SK-N-SH (cell line): Measurements from ENCODE around the gene RNGTT.

Experiments
- GATA2 ChIP-seq: sonication (generic); formaldehyde crosslinking; IDR thresholded peaks from 2 replicates; pipeline ENCODE4 v1.5.0; 2020; ENCODE audit warnings: mild to moderate bottlenecking, missing genetic modification reagents
- JUND ChIP-seq: IDR thresholded peaks from 2 replicates; pipeline ENCODE4 v1.4.0; 2012
- SMC3 ChIP-seq: IDR thresholded peaks from 2 replicates; pipeline ENCODE4 v1.6.1; 2012; ENCODE audit warnings: low read depth, low read length, improper control_type of control experiment
- TF ChIP-seq, protein P1 (sequence below): fragments of 200-600 bp; sonication (generic); IDR thresholded peaks from 2 replicates; pipeline ENCODE4 v1.6.1; 2017; ENCODE audit warnings: antibody characterized with exemption, mild to moderate bottlenecking, moderate library complexity
- TF ChIP-seq, protein P2 (sequence below): IDR thresholded peaks from 2 replicates; pipeline ENCODE4 v1.6.1; 2012; ENCODE audit warnings: mild to moderate bottlenecking, low read depth, low read length, moderate library complexity
- TF ChIP-seq, protein P3 (sequence below): IDR thresholded peaks from 2 replicates; pipeline ENCODE4 v1.4.0; 2012; ENCODE audit warnings: low read depth

- TF ChIP-seq, protein P1, sequence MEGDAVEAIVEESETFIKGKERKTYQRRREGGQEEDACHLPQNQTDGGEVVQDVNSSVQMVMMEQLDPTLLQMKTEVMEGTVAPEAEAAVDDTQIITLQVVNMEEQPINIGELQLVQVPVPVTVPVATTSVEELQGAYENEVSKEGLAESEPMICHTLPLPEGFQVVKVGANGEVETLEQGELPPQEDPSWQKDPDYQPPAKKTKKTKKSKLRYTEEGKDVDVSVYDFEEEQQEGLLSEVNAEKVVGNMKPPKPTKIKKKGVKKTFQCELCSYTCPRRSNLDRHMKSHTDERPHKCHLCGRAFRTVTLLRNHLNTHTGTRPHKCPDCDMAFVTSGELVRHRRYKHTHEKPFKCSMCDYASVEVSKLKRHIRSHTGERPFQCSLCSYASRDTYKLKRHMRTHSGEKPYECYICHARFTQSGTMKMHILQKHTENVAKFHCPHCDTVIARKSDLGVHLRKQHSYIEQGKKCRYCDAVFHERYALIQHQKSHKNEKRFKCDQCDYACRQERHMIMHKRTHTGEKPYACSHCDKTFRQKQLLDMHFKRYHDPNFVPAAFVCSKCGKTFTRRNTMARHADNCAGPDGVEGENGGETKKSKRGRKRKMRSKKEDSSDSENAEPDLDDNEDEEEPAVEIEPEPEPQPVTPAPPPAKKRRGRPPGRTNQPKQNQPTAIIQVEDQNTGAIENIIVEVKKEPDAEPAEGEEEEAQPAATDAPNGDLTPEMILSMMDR = no peak
- TF ChIP-seq, protein P2, sequence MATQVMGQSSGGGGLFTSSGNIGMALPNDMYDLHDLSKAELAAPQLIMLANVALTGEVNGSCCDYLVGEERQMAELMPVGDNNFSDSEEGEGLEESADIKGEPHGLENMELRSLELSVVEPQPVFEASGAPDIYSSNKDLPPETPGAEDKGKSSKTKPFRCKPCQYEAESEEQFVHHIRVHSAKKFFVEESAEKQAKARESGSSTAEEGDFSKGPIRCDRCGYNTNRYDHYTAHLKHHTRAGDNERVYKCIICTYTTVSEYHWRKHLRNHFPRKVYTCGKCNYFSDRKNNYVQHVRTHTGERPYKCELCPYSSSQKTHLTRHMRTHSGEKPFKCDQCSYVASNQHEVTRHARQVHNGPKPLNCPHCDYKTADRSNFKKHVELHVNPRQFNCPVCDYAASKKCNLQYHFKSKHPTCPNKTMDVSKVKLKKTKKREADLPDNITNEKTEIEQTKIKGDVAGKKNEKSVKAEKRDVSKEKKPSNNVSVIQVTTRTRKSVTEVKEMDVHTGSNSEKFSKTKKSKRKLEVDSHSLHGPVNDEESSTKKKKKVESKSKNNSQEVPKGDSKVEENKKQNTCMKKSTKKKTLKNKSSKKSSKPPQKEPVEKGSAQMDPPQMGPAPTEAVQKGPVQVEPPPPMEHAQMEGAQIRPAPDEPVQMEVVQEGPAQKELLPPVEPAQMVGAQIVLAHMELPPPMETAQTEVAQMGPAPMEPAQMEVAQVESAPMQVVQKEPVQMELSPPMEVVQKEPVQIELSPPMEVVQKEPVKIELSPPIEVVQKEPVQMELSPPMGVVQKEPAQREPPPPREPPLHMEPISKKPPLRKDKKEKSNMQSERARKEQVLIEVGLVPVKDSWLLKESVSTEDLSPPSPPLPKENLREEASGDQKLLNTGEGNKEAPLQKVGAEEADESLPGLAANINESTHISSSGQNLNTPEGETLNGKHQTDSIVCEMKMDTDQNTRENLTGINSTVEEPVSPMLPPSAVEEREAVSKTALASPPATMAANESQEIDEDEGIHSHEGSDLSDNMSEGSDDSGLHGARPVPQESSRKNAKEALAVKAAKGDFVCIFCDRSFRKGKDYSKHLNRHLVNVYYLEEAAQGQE = no peak
- TF ChIP-seq, protein P3, sequence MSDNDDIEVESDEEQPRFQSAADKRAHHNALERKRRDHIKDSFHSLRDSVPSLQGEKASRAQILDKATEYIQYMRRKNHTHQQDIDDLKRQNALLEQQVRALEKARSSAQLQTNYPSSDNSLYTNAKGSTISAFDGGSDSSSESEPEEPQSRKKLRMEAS = no peak
- TF ChIP-seq SMC3 = no peak
- TF ChIP-seq JUND = no peak
- no peak for TF ChIP-seq GATA2 (CRISPR knock-in tag)
Observed at GRCh38 chr6:88565836-88566235, 397.6 kb downstream of the RNGTT start.
